Measurements from ENCODE around the gene VPS35. TPM values are rescaled to one million over a fixed set of nuclear protein-coding genes. Genes with fewer than 3 reads are reported as not detected.

Gene VPS35
- total RNA-seq, 1 experiment from 2014 or later, result 91.1 TPM

DNA sequence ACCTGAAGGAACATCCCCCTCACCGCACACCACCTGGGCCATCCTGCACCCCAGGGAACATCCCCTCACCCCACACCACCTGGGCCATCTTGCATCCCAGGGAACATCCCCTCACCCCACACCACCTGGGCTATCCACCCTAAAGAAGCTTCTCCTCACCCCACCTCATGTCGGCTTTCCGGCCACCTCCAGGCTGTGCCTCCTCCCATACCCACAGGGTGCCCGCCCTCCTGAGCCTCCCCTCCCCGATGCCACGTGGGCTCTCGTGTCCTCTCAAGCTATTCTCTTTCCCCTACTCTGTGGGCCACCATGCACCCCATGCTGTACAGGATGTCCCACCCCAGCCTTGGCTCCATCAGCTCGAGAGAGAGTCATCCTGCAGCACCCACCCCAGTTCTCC is 41.1 kb upstream of the VPS35 start:
- H4K20me1 ChIP-seq (ENCODE audit: insufficient read depth, low read depth, low read length), result no peaks in the 10 kb centered on the region
- H3K9me2 ChIP-seq (replicated peaks; ENCODE audit: insufficient read depth, low read length), result no peaks in the 10 kb centered on the region
- no peak overlapping the region for H3K9ac ChIP-seq (ENCODE audit: low read length)
- H3K4me3 ChIP-seq (ENCODE audit: low read length), result no peak overlapping the region
- H3K4me1 ChIP-seq (ENCODE audit: low read length), result no peaks in the 10 kb centered on the region
- no peak overlapping the region for H3K27ac ChIP-seq (ENCODE audit: low read length)
- H3K9me3 ChIP-seq (ENCODE audit: low read length), result peaks cover 7% of the 10 kb centered on the region; the same call in 1 of the 2 replicates
- no peak overlapping the region for H2AFZ ChIP-seq (ENCODE audit: low read length)
- no peaks in the 10 kb centered on the region for H3K27me3 ChIP-seq (ENCODE audit: low read length)
- no peak for DNase-seq
- no peak overlapping the region for H3K4me2 ChIP-seq (ENCODE audit: low read depth, low read length, poor library complexity, severe bottlenecking)
- no peaks in the 10 kb centered on the region for H3K79me2 ChIP-seq (ENCODE audit: low read length)
- H3K36me3 ChIP-seq (ENCODE audit: insufficient read depth, low read length), result no peaks in the 10 kb centered on the region

DNA sequence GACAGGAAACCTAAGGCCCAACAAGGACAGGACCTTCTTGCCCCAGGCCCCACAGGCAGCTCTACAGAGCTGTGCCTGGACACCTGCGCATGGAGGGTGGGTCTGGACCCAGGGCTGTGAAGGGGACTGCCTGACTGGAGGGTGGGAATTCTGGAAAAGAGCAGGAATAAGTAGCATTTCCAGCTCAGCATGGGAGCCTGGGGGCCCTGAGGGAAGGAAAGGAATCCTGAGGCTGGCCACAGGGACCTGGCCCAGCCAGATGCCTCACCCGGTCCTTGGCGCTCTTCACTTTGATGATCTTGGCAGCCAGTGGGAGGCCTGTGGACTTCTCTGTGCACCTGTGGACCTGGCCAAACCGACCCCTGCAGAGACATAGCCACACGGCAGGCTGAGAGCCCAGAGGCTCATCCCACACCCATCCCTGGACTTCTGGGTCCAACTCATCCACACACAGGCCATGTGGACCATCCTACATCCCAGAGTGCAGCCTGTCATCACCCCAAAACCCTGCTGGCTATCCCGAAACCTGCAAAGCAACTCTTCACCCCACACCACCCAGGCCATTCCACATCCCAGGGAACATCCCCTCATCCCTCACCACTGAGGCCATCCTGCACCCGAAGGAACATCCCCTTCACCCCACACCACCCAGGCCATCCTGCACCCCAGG is 40.5 kb upstream of the VPS35 start:
- Histone ChIP-seq H3K4me2 (ENCODE audit: low read depth, low read length, poor library complexity, severe bottlenecking) (no peak overlapping the region), H3K9me2 (replicated peaks; ENCODE audit: insufficient read depth, low read length) (no peaks in the 10 kb centered on the region), H3K27me3 (ENCODE audit: low read length) (no peaks in the 10 kb centered on the region; the same call in 1 of the 2 replicates), H4K20me1 (ENCODE audit: insufficient read depth, low read depth, low read length) (no peaks in the 10 kb centered on the region), H3K36me3 (ENCODE audit: insufficient read depth, low read length) (no peaks in the 10 kb centered on the region), H3K9ac (ENCODE audit: low read length) (no peak overlapping the region), H3K4me1 (ENCODE audit: low read length) (no peaks in the 10 kb centered on the region), H3K79me2 (ENCODE audit: low read length) (no peaks in the 10 kb centered on the region), H3K27ac (ENCODE audit: low read length) (no peak overlapping the region), H3K9me3 (ENCODE audit: low read length) (peaks cover 11% of the 10 kb centered on the region), H3K4me3 (ENCODE audit: low read length) (no peak overlapping the region), H2AFZ (ENCODE audit: low read length) (no peak overlapping the region)
- DNase-seq, result no peak

GRCh38 chr16:46728806-46729205 is 39.8 kb upstream of the VPS35 start:
- Histone ChIP-seq H3K27ac (ENCODE audit: low read length) (no peak overlapping the region), H3K27me3 (ENCODE audit: low read length) (no peaks in the 10 kb centered on the region; the same call in 1 of the 2 replicates), H3K36me3 (ENCODE audit: insufficient read depth, low read length) (no peaks in the 10 kb centered on the region), H3K9ac (ENCODE audit: low read length) (no peak overlapping the region), H3K9me2 (replicated peaks; ENCODE audit: insufficient read depth, low read length) (no peaks in the 10 kb centered on the region), H3K79me2 (ENCODE audit: low read length) (no peaks in the 10 kb centered on the region), H3K4me1 (ENCODE audit: low read length) (no peaks in the 10 kb centered on the region), H3K4me3 (ENCODE audit: low read length) (no peak overlapping the region), H3K4me2 (ENCODE audit: low read depth, low read length, poor library complexity, severe bottlenecking) (no peak overlapping the region), H2AFZ (ENCODE audit: low read length) (no peak overlapping the region), H4K20me1 (ENCODE audit: insufficient read depth, low read depth, low read length) (no peaks in the 10 kb centered on the region), H3K9me3 (ENCODE audit: low read length) (peaks cover 13% of the 10 kb centered on the region)
- no peak for DNase-seq

- Histone ChIP-seq H3K4me1 (ENCODE audit: low read length) (no peaks in the 10 kb centered on the region), H3K4me3 (ENCODE audit: low read length) (no peak overlapping the region), H3K27me3 (ENCODE audit: low read length) (no peaks in the 10 kb centered on the region; the same call in 1 of the 2 replicates), H4K20me1 (ENCODE audit: insufficient read depth, low read depth, low read length) (no peaks in the 10 kb centered on the region), H3K4me2 (ENCODE audit: low read depth, low read length, poor library complexity, severe bottlenecking) (no peak overlapping the region), H3K36me3 (ENCODE audit: insufficient read depth, low read length) (no peaks in the 10 kb centered on the region), H3K9ac (ENCODE audit: low read length) (no peak overlapping the region), H3K9me2 (replicated peaks; ENCODE audit: insufficient read depth, low read length) (no peaks in the 10 kb centered on the region), H3K27ac (ENCODE audit: low read length) (no peak overlapping the region), H2AFZ (ENCODE audit: low read length) (no peak overlapping the region), H3K79me2 (ENCODE audit: low read length) (no peaks in the 10 kb centered on the region), H3K9me3 (ENCODE audit: low read length) (peaks cover 17% of the 10 kb centered on the region)
- DNase-seq, result no peak
Observed at GRCh38 chr16:46727630-46728029, 38.7 kb upstream of the VPS35 start.

GRCh38 chr16:46727184-46727583 is 38.2 kb upstream of the VPS35 start:
- no peak overlapping the region for H2AFZ ChIP-seq (ENCODE audit: low read length)

GRCh38 chr16:46721885-46722284 is 32.9 kb upstream of the VPS35 start:
- H3K4me3 ChIP-seq (ENCODE audit: low read length), result no peak overlapping the region
- H2AFZ ChIP-seq (ENCODE audit: low read length), result no peak overlapping the region
- H4K20me1 ChIP-seq (ENCODE audit: insufficient read depth, low read depth, low read length), result no peaks in the 10 kb centered on the region
- DNase-seq, result no peak
- no peaks in the 10 kb centered on the region for H3K9me2 ChIP-seq (replicated peaks; ENCODE audit: insufficient read depth, low read length)
- H3K27me3 ChIP-seq (ENCODE audit: low read length), result no peaks in the 10 kb centered on the region; the same call in 1 of the 2 replicates
- no peaks in the 10 kb centered on the region for H3K79me2 ChIP-seq (ENCODE audit: low read length)
- no peak overlapping the region for H3K9ac ChIP-seq (ENCODE audit: low read length)
- no peaks in the 10 kb centered on the region for H3K36me3 ChIP-seq (ENCODE audit: insufficient read depth, low read length)
- H3K27ac ChIP-seq (ENCODE audit: low read length), result no peak overlapping the region
- H3K4me1 ChIP-seq (ENCODE audit: low read length), result no peaks in the 10 kb centered on the region
- H3K9me3 ChIP-seq (ENCODE audit: low read length), result peaks cover 17% of the 10 kb centered on the region
- H3K4me2 ChIP-seq (ENCODE audit: low read depth, low read length, poor library complexity, severe bottlenecking), result no peak overlapping the region

More at GRCh38 chr16:46727184-46727583, 38.2 kb upstream of the VPS35 start:
- H3K4me2 ChIP-seq (ENCODE audit: low read depth, low read length, poor library complexity, severe bottlenecking), result no peak overlapping the region
- no peaks in the 10 kb centered on the region; the same call in 1 of the 2 replicates for H3K27me3 ChIP-seq (ENCODE audit: low read length)
- no peaks in the 10 kb centered on the region for H3K9me2 ChIP-seq (replicated peaks; ENCODE audit: insufficient read depth, low read length)
- peaks cover 17% of the 10 kb centered on the region for H3K9me3 ChIP-seq (ENCODE audit: low read length)
- no peaks in the 10 kb centered on the region for H4K20me1 ChIP-seq (ENCODE audit: insufficient read depth, low read depth, low read length)
- H3K4me1 ChIP-seq (ENCODE audit: low read length), result no peaks in the 10 kb centered on the region
- H3K9ac ChIP-seq (ENCODE audit: low read length), result no peak overlapping the region
- H3K79me2 ChIP-seq (ENCODE audit: low read length), result no peaks in the 10 kb centered on the region
- no peak for DNase-seq
- H3K36me3 ChIP-seq (ENCODE audit: insufficient read depth, low read length), result no peaks in the 10 kb centered on the region
- no peak overlapping the region for H3K4me3 ChIP-seq (ENCODE audit: low read length)
- no peak overlapping the region for H3K27ac ChIP-seq (ENCODE audit: low read length)

DNA sequence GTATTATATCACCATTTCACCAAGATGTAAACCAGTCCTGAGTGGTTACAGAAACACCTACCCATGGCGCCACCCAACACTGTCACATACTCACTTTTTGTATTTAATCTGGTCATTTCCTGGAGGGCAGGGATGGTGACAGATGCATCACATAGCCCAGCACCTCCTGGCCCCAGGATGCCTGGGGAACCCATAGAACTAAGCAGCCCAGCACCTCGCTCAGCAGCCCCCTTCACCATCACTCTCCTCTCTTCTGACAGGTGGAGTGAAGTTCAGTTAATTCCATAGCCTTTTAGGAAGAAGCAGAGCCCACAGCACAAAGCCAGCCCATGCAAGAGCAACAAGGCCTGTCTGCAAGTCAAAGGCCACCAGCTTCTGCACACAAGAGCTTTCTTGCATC is 31.6 kb upstream of the VPS35 start:
- Histone ChIP-seq H3K9me2 (replicated peaks; ENCODE audit: insufficient read depth, low read length) (no peaks in the 10 kb centered on the region), H3K4me3 (ENCODE audit: low read length) (no peak overlapping the region), H4K20me1 (ENCODE audit: insufficient read depth, low read depth, low read length) (no peaks in the 10 kb centered on the region), H3K9ac (ENCODE audit: low read length) (no peak overlapping the region), H2AFZ (ENCODE audit: low read length) (no peak overlapping the region), H3K27me3 (ENCODE audit: low read length) (no peaks in the 10 kb centered on the region; the same call in 1 of the 2 replicates), H3K4me2 (ENCODE audit: low read depth, low read length, poor library complexity, severe bottlenecking) (no peak overlapping the region), H3K79me2 (ENCODE audit: low read length) (no peaks in the 10 kb centered on the region), H3K9me3 (ENCODE audit: low read length) (peaks cover 15% of the 10 kb centered on the region), H3K27ac (ENCODE audit: low read length) (no peak overlapping the region), H3K36me3 (ENCODE audit: insufficient read depth, low read length) (no peaks in the 10 kb centered on the region), H3K4me1 (ENCODE audit: low read length) (no peaks in the 10 kb centered on the region)
- DNase-seq, result no peak

GRCh38 chr16:46719528-46719927 is 30.6 kb upstream of the VPS35 start:
- Histone ChIP-seq H3K36me3 (ENCODE audit: insufficient read depth, low read length) (no peaks in the 10 kb centered on the region), H3K9ac (ENCODE audit: low read length) (no peak overlapping the region), H3K4me1 (ENCODE audit: low read length) (no peaks in the 10 kb centered on the region), H3K27me3 (ENCODE audit: low read length) (no peaks in the 10 kb centered on the region; the same call in 1 of the 2 replicates), H3K27ac (ENCODE audit: low read length) (no peak overlapping the region), H3K4me3 (ENCODE audit: low read length) (no peak overlapping the region), H3K9me2 (replicated peaks; ENCODE audit: insufficient read depth, low read length) (no peaks in the 10 kb centered on the region), H4K20me1 (ENCODE audit: insufficient read depth, low read depth, low read length) (no peaks in the 10 kb centered on the region), H3K79me2 (ENCODE audit: low read length) (no peaks in the 10 kb centered on the region), H3K4me2 (ENCODE audit: low read depth, low read length, poor library complexity, severe bottlenecking) (no peak overlapping the region), H3K9me3 (ENCODE audit: low read length) (peaks cover 6% of the 10 kb centered on the region), H2AFZ (ENCODE audit: low read length) (no peak overlapping the region)
- DNase-seq, result no peak
